IMR-90 (cell line): ENCODE data around the gene SH3GLB2.

Experiments
- CEBPB ChIP-seq: IDR thresholded peaks from 2 replicates; pipeline ENCODE4 v1.6.1; 2012; ENCODE audit warnings: low read depth, low read length, improper control_type of control experiment
- TF ChIP-seq, protein P1 (sequence below): conservative IDR thresholded peaks from 2 replicates; pipeline ENCODE4 v1.5.1; 2012; ENCODE audit warnings: mild to moderate bottlenecking, low read depth, low read length, improper control_type of control experiment

DNA sequence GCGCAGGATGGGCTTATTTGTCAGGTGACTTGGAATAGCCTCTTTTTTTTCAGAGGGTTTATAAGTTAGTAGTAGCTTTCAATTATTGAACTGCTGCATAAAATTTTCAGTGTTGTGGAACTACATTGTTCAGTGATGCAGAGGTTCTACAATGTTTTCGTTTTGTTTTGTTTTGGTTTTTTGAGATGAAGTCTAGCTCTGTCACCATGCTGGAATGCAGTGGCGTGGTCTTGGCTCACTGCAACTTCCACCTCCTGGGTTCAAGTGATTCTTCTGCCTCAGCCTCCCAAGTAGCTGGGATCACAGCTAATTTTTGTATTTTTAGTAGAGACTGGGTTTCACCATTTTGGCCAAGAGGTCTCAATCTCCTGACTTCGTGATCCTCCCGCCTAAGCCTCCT is 58.6 kb downstream of the SH3GLB2 start:
- TF ChIP-seq, protein P1, sequence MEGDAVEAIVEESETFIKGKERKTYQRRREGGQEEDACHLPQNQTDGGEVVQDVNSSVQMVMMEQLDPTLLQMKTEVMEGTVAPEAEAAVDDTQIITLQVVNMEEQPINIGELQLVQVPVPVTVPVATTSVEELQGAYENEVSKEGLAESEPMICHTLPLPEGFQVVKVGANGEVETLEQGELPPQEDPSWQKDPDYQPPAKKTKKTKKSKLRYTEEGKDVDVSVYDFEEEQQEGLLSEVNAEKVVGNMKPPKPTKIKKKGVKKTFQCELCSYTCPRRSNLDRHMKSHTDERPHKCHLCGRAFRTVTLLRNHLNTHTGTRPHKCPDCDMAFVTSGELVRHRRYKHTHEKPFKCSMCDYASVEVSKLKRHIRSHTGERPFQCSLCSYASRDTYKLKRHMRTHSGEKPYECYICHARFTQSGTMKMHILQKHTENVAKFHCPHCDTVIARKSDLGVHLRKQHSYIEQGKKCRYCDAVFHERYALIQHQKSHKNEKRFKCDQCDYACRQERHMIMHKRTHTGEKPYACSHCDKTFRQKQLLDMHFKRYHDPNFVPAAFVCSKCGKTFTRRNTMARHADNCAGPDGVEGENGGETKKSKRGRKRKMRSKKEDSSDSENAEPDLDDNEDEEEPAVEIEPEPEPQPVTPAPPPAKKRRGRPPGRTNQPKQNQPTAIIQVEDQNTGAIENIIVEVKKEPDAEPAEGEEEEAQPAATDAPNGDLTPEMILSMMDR, result no peak
- TF ChIP-seq CEBPB, result no peak
